NCI-H524 treated with DMSO at 0.1 percent for 48 hours (cell line): ENCODE results near the gene SIL1.
"Not testable (repeated sequence)": the region's sequence is repeated elsewhere in the genome, so short reads cannot be mapped to it uniquely, and the experiment has no call there.

ENCODE experiments used
- DNase-seq: peaks from one replicate; lab custom pipeline; 2025; lab: John Stamatoyannopoulos, UW

The SIL1 gene

GRCh38 chr5:138942861-138943260, 255.3 kb downstream of the SIL1 start:
- DNase-seq: peak; percentile 72

- no peak for DNase-seq
Measured at GRCh38 chr5:138942066-138942465, 256.1 kb downstream of the SIL1 start.

GRCh38 chr5:138938526-138938925, 259.6 kb downstream of the SIL1 start:
- DNase-seq: no peak

GRCh38 chr5:138937392-138938387, 260.5 kb downstream of the SIL1 start:
- no peak for DNase-seq

GRCh38 chr5:138936968-138937345, 261.2 kb downstream of the SIL1 start:
- DNase-seq: no peak

GRCh38 chr5:138936225-138936967, 261.8 kb downstream of the SIL1 start:
- DNase-seq: no peak

GRCh38 chr5:138935466-138935865, 262.7 kb downstream of the SIL1 start:
- DNase-seq: no peak

GRCh38 chr5:138934971-138935370, 263.2 kb downstream of the SIL1 start:
- no peak for DNase-seq

GRCh38 chr5:138933522-138934290, 264.5 kb downstream of the SIL1 start:
- no peak for DNase-seq

GRCh38 chr5:138932171-138932810, 265.9 kb downstream of the SIL1 start:
- no peak for DNase-seq

- DNase-seq: no peak
Measured at GRCh38 chr5:138930371-138931097, 267.6 kb downstream of the SIL1 start.

GRCh38 chr5:138929571-138929955, 268.6 kb downstream of the SIL1 start:
- no peak for DNase-seq

GRCh38 chr5:138927979-138928378, 270.2 kb downstream of the SIL1 start:
- DNase-seq: peak; percentile 68

GRCh38 chr5:138927544-138927943, 270.6 kb downstream of the SIL1 start:
- DNase-seq: no peak

GRCh38 chr5:138926688-138927448, 271.3 kb downstream of the SIL1 start:
- no peak for DNase-seq

GRCh38 chr5:138926257-138926656, 271.9 kb downstream of the SIL1 start:
- no peak for DNase-seq

- DNase-seq: no peak
Measured at GRCh38 chr5:138925090-138925635, 273.0 kb downstream of the SIL1 start.

GRCh38 chr5:138922494-138922893, 275.7 kb downstream of the SIL1 start:
- no peak for DNase-seq

- not testable (repeated sequence) for DNase-seq
Measured at GRCh38 chr5:138921362-138921761, 276.8 kb downstream of the SIL1 start.

- no peak for DNase-seq
Measured at GRCh38 chr5:138920181-138920580, 278.0 kb downstream of the SIL1 start.
